Activated T-cell treated with anti-CD3 and anti-CD28 coated beads, Interleukin-2, amount 50 U/mL, for 72 hours (primary cell): ENCODE measurements around the gene ABHD8. TPM values are rescaled to one million over a fixed set of nuclear protein-coding genes. Genes with fewer than 3 reads are reported as not detected.

Experiments
- ATAC-seq, 2 donors: fragments of 150-1000 bp; cut with Tn5 transposase; replicated peaks in 1 of 2; 2 replicates each; pipeline ENCODE4 v1.10.0; 2021; ENCODE audit warnings: moderate library complexity in 2 of 2, mild to moderate bottlenecking in 1 of 2
- DNase-seq, 2 donors: peaks; one replicate each; pipeline ENCODE4 v3.0.0; 2021 to 2022; ENCODE audit warnings: mixed read lengths in 1 of 2
- H3K27ac Mint-ChIP-seq: one replicate; pipeline ENCODE4 v1.8.0; 2022; ENCODE audit warnings: mild to moderate bottlenecking, moderate library complexity, mixed read lengths
- H3K27me3 Mint-ChIP-seq: one replicate; pipeline ENCODE4 v1.8.0; 2022; ENCODE audit warnings: low read depth, mixed read lengths
- H3K36me3 Mint-ChIP-seq, 2 donors: one replicate each; pipeline ENCODE4 v1.8.0; 2022; ENCODE audit warnings: mixed read lengths in 2 of 2, mild to moderate bottlenecking in 1 of 2; ENCODE audit not compliant: insufficient read depth in 2 of 2
- H3K4me1 Mint-ChIP-seq: one replicate; pipeline ENCODE4 v1.8.0; 2022; ENCODE audit warnings: low read depth, mixed read lengths
- H3K4me3 Mint-ChIP-seq, 2 donors: one replicate each; pipeline ENCODE4 v1.8.0; 2022; ENCODE audit warnings: mild to moderate bottlenecking in 2 of 2, mixed read lengths in 2 of 2, moderate library complexity in 2 of 2
- H3K9me3 Mint-ChIP-seq, 2 donors: one replicate each; pipeline ENCODE4 v1.8.0; 2022; ENCODE audit warnings: mixed read lengths in 2 of 2
- total RNA-seq, 2 donors: library from RNA; stranded (reverse); gene quantifications; one replicate each; pipeline ENCODE4 v1.2.3, GENCODE V29; 2022

The ABHD8 gene
- total RNA-seq, 2 donors from 2014 or later, result 16.1 to 16.6 TPM

GRCh38 chr19:17321655-17322489 lies 18.6 kb upstream of the ABHD8 start:
- H3K4me1 Mint-ChIP-seq, result peaks cover 5% of the 10 kb centered on the region
- H3K4me3 Mint-ChIP-seq, result no peak overlapping the region
- peaks cover 1 to 3% of the 10 kb centered on the region in 2 donors for H3K36me3 Mint-ChIP-seq
- no peaks in the 10 kb centered on the region for H3K27me3 Mint-ChIP-seq
- no peak overlapping the region for H3K27ac Mint-ChIP-seq
- no peaks in the 10 kb centered on the region for H3K9me3 Mint-ChIP-seq
- DNase-seq (no peak), ATAC-seq (no peak)

DNA sequence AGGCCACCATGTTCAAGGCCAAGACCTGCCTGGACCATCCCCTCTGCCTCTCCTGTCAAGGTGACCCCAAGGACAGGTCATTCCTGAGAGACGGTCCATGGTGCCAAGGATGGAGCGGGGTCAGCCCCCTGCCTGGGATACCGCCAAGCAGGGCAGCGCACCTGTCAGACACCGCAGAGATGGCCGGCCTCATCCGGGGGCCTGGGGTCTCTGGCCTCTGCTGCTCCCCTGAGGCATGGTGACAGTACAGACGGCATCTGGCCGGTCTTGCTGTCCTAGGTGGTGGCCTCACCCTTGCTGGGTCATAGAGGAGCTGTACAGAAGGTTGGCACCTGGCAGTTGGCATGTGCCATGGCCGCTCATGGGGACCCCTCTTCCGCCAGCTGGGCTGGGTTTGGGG lies 17.2 kb upstream of the ABHD8 start:
- DNase-seq (no peak), ATAC-seq (no peak)
- Mint-ChIP-seq H3K9me3 (no peaks in the 10 kb centered on the region), H3K36me3 (peaks cover 1 to 13% of the 10 kb centered on the region in 2 donors), H3K4me3 (no peak overlapping the region), H3K4me1 (peaks cover 11% of the 10 kb centered on the region), H3K27me3 (no peaks in the 10 kb centered on the region), H3K27ac (no peak overlapping the region)

- DNase-seq (no peak), ATAC-seq (no peak)
- Mint-ChIP-seq H3K9me3 (no peaks in the 10 kb centered on the region), H3K36me3 (peaks cover 1 to 13% of the 10 kb centered on the region in 2 donors), H3K27ac (no peak overlapping the region), H3K4me3 (no peak overlapping the region), H3K4me1 (peaks cover 11% of the 10 kb centered on the region), H3K27me3 (no peaks in the 10 kb centered on the region)
Observed at GRCh38 chr19:17319473-17320238, 16.4 kb upstream of the ABHD8 start.

DNA sequence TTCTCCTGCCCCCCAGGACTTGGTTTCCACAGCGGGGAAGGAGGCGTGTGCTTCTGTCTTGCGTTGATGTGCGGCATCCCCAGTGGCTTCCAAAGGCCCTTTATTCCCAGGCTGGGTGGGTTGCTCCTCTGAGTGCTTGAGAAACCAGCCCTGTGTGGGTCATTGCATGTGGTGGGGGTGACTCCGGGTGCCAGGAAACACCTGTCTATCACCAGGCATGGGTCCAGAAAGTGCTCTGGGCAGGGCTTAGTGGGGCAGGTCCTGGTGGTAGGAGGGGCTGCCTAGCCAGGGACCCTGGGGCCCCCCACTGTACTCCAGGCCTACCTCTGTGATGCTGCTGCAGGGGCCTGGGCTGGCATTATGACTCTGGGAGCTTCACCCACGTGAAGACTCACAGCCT lies 15.7 kb upstream of the ABHD8 start:
- Mint-ChIP-seq H3K36me3 (peaks cover 1 to 13% of the 10 kb centered on the region in 2 donors), H3K27ac (no peak overlapping the region), H3K4me3 (no peak overlapping the region), H3K9me3 (no peaks in the 10 kb centered on the region), H3K27me3 (no peaks in the 10 kb centered on the region), H3K4me1 (peaks cover 11% of the 10 kb centered on the region)
- DNase-seq, result no peak
- ATAC-seq, result no peak

DNA sequence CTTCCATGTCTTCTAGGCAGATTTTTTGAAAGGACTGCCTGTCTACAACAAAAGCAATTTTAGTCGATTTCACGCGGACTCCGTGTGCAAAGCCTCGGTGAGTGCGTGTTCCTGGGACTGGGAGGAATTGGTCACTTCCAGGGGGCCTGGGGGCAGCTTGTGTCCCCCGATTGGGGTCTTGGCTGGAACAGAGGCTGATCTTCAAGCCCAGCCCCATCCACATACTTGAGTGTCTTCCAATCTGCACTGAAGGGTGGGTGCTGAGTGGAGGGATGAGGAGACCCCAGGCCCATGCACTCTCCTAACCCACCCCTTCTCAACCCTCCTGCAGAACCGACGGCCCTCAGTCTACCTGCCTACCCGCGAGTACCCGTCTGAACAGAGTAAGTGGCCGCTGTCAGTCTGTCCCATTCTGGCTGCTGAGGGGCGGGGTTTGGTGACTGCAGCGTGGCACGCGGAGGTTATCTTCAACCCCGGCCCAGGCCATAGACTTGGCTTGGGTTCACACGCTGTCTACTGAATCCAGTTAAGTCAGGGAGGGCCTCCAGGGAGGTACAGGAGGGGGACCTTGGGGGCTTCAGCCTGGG lies 10.9 kb upstream of the ABHD8 start:
- Mint-ChIP-seq H3K4me3 (no peak overlapping the region), H3K9me3 (no peaks in the 10 kb centered on the region), H3K27ac (no peak overlapping the region), H3K4me1 (peaks cover 27% of the 10 kb centered on the region), H3K27me3 (no peaks in the 10 kb centered on the region), H3K36me3 (peaks cover 1 to 10% of the 10 kb centered on the region in 2 donors)
- ATAC-seq, result no peak
- DNase-seq, result no peak

DNA sequence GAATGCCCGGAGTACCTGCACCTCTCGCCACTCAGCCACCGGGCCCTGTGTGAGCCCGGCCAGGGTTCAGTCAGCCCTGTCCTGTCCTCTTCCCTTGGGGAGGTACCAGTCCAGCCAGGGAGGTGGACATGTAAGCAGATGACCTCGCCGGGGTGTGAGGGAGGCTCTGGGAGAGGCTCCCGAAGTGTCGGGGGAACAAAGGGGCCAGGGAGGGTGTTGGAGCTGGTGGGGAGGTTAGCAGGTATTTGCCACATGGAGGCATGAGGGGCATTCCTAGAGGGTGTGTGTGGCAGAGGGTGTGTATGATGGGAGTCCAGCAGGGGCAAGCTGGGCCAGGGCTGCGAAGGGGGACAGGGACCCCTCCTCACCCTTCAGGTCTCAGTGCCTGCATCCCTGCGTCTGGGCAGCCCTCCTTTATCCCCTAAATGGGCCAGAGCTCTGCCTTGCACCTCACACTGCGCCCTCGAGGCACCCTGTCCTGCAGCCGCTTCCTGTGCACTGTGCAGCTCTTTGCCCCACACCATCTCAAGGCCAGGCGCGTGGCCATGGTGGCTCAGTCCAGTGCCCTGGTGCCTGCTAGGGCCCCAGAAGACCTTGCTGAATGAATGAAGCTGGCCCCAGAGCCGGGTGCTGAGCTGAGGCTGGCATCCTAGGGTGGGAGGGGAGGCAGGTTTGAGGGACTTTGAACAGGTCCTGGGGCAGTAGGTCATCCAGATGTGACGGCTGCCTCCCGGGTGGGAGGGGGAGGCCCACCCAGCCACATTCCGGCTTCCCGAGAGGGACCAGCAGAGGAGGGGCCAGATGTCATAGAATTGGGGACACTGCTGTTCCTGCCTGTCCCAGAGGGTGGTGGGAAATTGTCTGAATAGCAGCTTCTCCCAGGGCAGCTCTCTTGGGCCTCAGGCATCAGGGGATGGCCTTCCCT lies 9.2 kb upstream of the ABHD8 start:
- DNase-seq, result no peak
- Mint-ChIP-seq H3K27ac (no peak overlapping the region), H3K4me3 (no peak overlapping the region), H3K36me3 (peaks cover 1 to 10% of the 10 kb centered on the region in 2 donors), H3K27me3 (no peaks in the 10 kb centered on the region), H3K4me1 (peaks cover 37% of the 10 kb centered on the region), H3K9me3 (no peaks in the 10 kb centered on the region)
- no peak for ATAC-seq

GRCh38 chr19:17311455-17312188 lies 8.4 kb upstream of the ABHD8 start:
- Mint-ChIP-seq H3K9me3 (no peaks in the 10 kb centered on the region), H3K4me1 (peaks cover 46% of the 10 kb centered on the region), H3K4me3 (peak overlapping the region; percentile 14 to 93), H3K36me3 (peaks cover 1 to 10% of the 10 kb centered on the region in 2 donors), H3K27ac (peak overlapping the region; percentile 20), H3K27me3 (no peaks in the 10 kb centered on the region)
- ATAC-seq (no peak), DNase-seq (no peak)

GRCh38 chr19:17309965-17310461 lies 6.8 kb upstream of the ABHD8 start:
- DNase-seq, result peak in 1 of 2 donors; percentile 49
- H3K9me3 Mint-ChIP-seq, result no peaks in the 10 kb centered on the region
- H3K4me1 Mint-ChIP-seq, result peaks cover 48% of the 10 kb centered on the region
- peaks cover 0 to 1% of the 10 kb centered on the region in 2 donors for H3K36me3 Mint-ChIP-seq
- no peak for ATAC-seq
- no peaks in the 10 kb centered on the region for H3K27me3 Mint-ChIP-seq
- H3K27ac Mint-ChIP-seq, result peak overlapping the region; percentile 96
- peak overlapping the region; percentile 86 to 93 for H3K4me3 Mint-ChIP-seq

GRCh38 chr19:17309198-17309964 lies 6.2 kb upstream of the ABHD8 start, which contains the start of gene DDA1:
DDA1 (plus strand) TSS chr19:17309563; CDS start chr19:17309655, 92 bp downstream.
- DNase-seq (peak; percentile 98 to 100), ATAC-seq (peak; percentile 80)
- peak within 1 kb of the TSS; percentile 86 to 93 for H3K4me3 Mint-ChIP-seq
- no peaks in the 10 kb centered on the region for H3K27me3 Mint-ChIP-seq
- H3K36me3 Mint-ChIP-seq, result peaks cover 0 to 1% of the 10 kb centered on the region in 2 donors
- H3K9me3 Mint-ChIP-seq, result no peaks in the 10 kb centered on the region
- peaks cover 53% of the 10 kb centered on the region for H3K4me1 Mint-ChIP-seq
- H3K27ac Mint-ChIP-seq, result peak within 1 kb of the TSS; percentile 96

DNA sequence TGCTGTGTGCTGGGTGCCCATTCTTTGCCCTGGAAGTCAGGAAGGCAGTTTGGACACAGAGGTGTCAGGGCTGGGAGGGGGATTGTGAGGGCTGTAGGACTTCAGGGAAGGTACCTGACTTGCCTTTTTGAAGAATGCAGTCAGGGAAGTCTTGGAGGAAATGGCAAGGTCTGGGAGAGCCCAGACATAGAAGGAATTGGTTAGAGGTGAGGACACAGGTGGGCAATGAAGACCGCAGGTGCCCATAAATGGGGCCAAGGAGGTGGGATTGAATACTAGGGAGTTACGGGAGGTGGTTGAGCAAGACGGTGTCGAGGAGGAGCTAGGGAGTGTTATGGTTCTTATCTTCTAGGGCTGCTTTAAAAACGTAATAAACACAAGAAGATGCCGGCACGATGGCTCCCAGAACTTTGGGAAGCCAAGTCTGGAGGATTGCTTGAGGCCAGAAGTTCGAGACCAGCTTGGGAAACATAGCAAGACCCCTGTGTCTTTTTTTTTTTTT lies 4.7 kb upstream of the ABHD8 start:
- ATAC-seq (no peak), DNase-seq (no peak)
- H3K4me1 Mint-ChIP-seq, result peaks cover 60% of the 10 kb centered on the region
- peaks cover 0 to 1% of the 10 kb centered on the region in 2 donors for H3K36me3 Mint-ChIP-seq
- no peaks in the 10 kb centered on the region for H3K27me3 Mint-ChIP-seq
- H3K4me3 Mint-ChIP-seq, result peak overlapping the region; percentile 8 to 86
- no peak overlapping the region for H3K27ac Mint-ChIP-seq
- no peaks in the 10 kb centered on the region for H3K9me3 Mint-ChIP-seq

DNA sequence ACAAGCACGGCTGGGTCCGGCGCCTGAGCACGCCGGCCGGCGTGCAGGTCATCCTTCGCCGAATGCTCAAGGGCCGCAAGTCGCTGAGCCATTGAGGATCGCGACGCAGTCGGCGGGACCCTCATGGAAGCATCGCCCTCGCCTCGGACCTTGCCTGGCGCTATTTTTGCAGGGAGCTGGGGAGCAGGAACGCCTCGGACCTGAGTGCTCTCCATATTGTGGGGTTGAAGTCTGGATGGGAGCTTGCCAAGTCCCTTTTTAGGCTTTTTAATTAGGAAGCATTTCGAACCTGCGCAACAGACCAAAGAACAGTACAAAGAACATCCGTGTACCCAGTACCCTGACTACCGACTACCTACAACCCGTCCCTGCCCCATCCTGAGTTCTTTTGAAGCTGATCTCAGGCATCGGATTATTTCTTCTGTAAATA lies 3.1 kb upstream of the ABHD8 start:
- no peak for ATAC-seq
- H3K4me1 Mint-ChIP-seq, result peaks cover 59% of the 10 kb centered on the region
- H3K36me3 Mint-ChIP-seq, result peaks cover 0 to 1% of the 10 kb centered on the region in 2 donors
- peak overlapping the region; percentile 86 to 94 for H3K4me3 Mint-ChIP-seq
- DNase-seq, result no peak
- no peaks in the 10 kb centered on the region for H3K27me3 Mint-ChIP-seq
- H3K27ac Mint-ChIP-seq, result peak overlapping the region; percentile 77
- H3K9me3 Mint-ChIP-seq, result no peaks in the 10 kb centered on the region
